H1 (cell line): ENCODE measurements around the gene GJC3. TPM values are rescaled to one million over a fixed set of nuclear protein-coding genes. Genes with fewer than 3 reads are reported as not detected.

ENCODE experiments used
- CTCF ChIA-PET: fragments of 300-600 bp; sonication (Branson Sonifier 250); formaldehyde crosslinking; loops from one replicate; lab custom pipeline; 2021; ENCODE audit not compliant: partially characterized antibody; lab: Charles Lee
- POLR2A ChIA-PET: fragments of 300-600 bp; sonication (Branson Sonifier 250); formaldehyde crosslinking; loops from one replicate; lab custom pipeline; 2021; ENCODE audit warnings: inconsistent platforms; ENCODE audit not compliant: partially characterized antibody; lab: Charles Lee
- DNase-seq, 2 experiments: peaks; one replicate each; pipeline versions ENCODE4 v3.0.0 to v3.0.0-alpha.2; 2010 to 2022; ENCODE audit warnings: low spot score in 2 of 2, low read depth in 1 of 2, mixed read lengths in 1 of 2
- FAIRE-seq: peaks from 2 replicates; lab custom pipeline; 2011; peaks lifted over from hg19 to GRCh38; lab: Jason Lieb, UNC
- H2AFZ ChIP-seq: 2 replicates; pipeline ENCODE4 v1.8.1; 2012; ENCODE audit warnings: low read length, inconsistent platforms
- H2AK5ac ChIP-seq: 2 replicates; pipeline ENCODE4 v1.6.1; 2013; ENCODE audit warnings: low read depth, low read length
- H2BK120ac ChIP-seq: replicated peaks from 2 replicates; pipeline ENCODE3; 2013; ENCODE audit warnings: low read depth, low read length, inconsistent platforms
- H2BK12ac ChIP-seq: 2 replicates; pipeline ENCODE4 v1.6.1; 2013; ENCODE audit warnings: low read depth, low read length
- H2BK15ac ChIP-seq: 2 replicates; pipeline ENCODE4 v1.6.1; 2013; ENCODE audit warnings: low read length
- H2BK20ac ChIP-seq: 2 replicates; pipeline ENCODE4 v1.6.1; 2013; ENCODE audit warnings: low read length
- H2BK5ac ChIP-seq: 2 replicates; pipeline ENCODE4 v1.6.1; 2013; ENCODE audit warnings: low read depth, low read length
- H3K14ac ChIP-seq: 2 replicates; pipeline ENCODE4 v1.6.1; 2013; ENCODE audit warnings: inconsistent platforms; ENCODE audit not compliant: insufficient read length
- H3K18ac ChIP-seq: 2 replicates; pipeline ENCODE4 v1.6.1; 2013; ENCODE audit warnings: low read length; ENCODE audit errors: extremely low read depth
- H3K23ac ChIP-seq: 2 replicates; pipeline ENCODE4 v1.6.1; 2013; ENCODE audit warnings: inconsistent platforms; ENCODE audit not compliant: insufficient read length
- H3K23me2 ChIP-seq: 2 replicates; pipeline ENCODE4 v1.6.1; 2013; ENCODE audit warnings: low read depth, low read length
- H3K27ac ChIP-seq: 2 replicates; pipeline ENCODE4 v1.6.1; 2011; ENCODE audit warnings: low read depth, low read length, inconsistent platforms
- H3K27me3 ChIP-seq, 4 experiments: replicated peaks in 1 of 4; 1 replicate in 1 of 4; 2 replicates in 3 of 4; pipeline versions ENCODE4 v1.6.1 to v1.8.1; 2011 to 2013; ENCODE audit warnings: low read length in 3 of 4, mild to moderate bottlenecking in 3 of 4, inconsistent platforms in 2 of 4, mixed read lengths in 2 of 4, moderate library complexity in 1 of 4; ENCODE audit not compliant: control insufficient read depth in 3 of 4, insufficient read depth in 3 of 4; ENCODE audit errors: extremely low read depth in 1 of 4
- H3K36me3 ChIP-seq, 4 experiments: 2 replicates each; pipeline versions ENCODE4 v1.6.1 to v1.8.1; 2011 to 2013; ENCODE audit warnings: mild to moderate bottlenecking in 4 of 4, low read length in 3 of 4, moderate library complexity in 2 of 4, control low read depth in 1 of 4, inconsistent platforms in 1 of 4; ENCODE audit not compliant: insufficient read depth in 4 of 4, control insufficient read depth in 2 of 4
- H3K4ac ChIP-seq: replicated peaks from 2 replicates; pipeline ENCODE3; 2013; ENCODE audit warnings: low read length, low read depth, mixed read lengths, inconsistent platforms; ENCODE audit not compliant: insufficient read length
- H3K4me1 ChIP-seq, 4 experiments: replicated peaks in 1 of 4; 1 replicate in 1 of 4; 2 replicates in 3 of 4; pipeline versions ENCODE4 v1.6.1 to v1.8.1; 2011 to 2013; ENCODE audit warnings: low read length in 3 of 4, inconsistent platforms in 2 of 4, mixed read lengths in 1 of 4; ENCODE audit not compliant: insufficient read depth in 4 of 4, control insufficient read depth in 3 of 4
- H3K4me2 ChIP-seq, 2 experiments: 2 replicates each; pipeline versions ENCODE4 v1.6.1 to v1.8.1; 2011 to 2013; ENCODE audit warnings: low read depth in 2 of 2, low read length in 2 of 2, control low read depth in 1 of 2, inconsistent platforms in 1 of 2, mild to moderate bottlenecking in 1 of 2; ENCODE audit not compliant: insufficient read depth in 1 of 2
- H3K4me3 ChIP-seq, 4 experiments: fragments of 200-600, 300-600 bp in 1 of 4; sonication (generic), shearing (Covaris generic), sonication (Bioruptor Twin) in 1 of 4; 2 replicates each; pipeline versions ENCODE4 v1.5.1 to v1.8.1; 2011 to 2016; ENCODE audit warnings: low read length in 4 of 4, low read depth in 3 of 4, control low read depth in 2 of 4, inconsistent platforms in 2 of 4, mild to moderate bottlenecking in 2 of 4, mixed read lengths in 1 of 4, moderate library complexity in 1 of 4; ENCODE audit not compliant: insufficient read depth in 2 of 4; ENCODE audit errors: extremely low read depth in 1 of 4
- H3K56ac ChIP-seq: replicated peaks from 2 replicates; pipeline ENCODE3; 2013; ENCODE audit warnings: low read depth, mild to moderate bottlenecking, mixed read lengths, low read length, inconsistent platforms; ENCODE audit not compliant: insufficient read length
- H3K79me1 ChIP-seq: 2 replicates; pipeline ENCODE4 v1.6.1; 2013; ENCODE audit warnings: low read depth, low read length, control low read depth
- H3K79me2 ChIP-seq, 2 experiments: 2 replicates each; pipeline versions ENCODE4 v1.6.1 to v1.8.1; 2012 to 2013; ENCODE audit warnings: low read length in 2 of 2, mild to moderate bottlenecking in 2 of 2, inconsistent platforms in 1 of 2; ENCODE audit not compliant: insufficient read depth in 2 of 2, control insufficient read depth in 1 of 2
- H3K9ac ChIP-seq, 4 experiments: replicated peaks in 1 of 4; 1 replicate in 1 of 4; 2 replicates in 3 of 4; pipeline versions ENCODE4 v1.6.1 to v1.8.1; 2011 to 2013; ENCODE audit warnings: low read depth in 3 of 4, low read length in 3 of 4, control low read depth in 2 of 4, mild to moderate bottlenecking in 2 of 4, moderate library complexity in 2 of 4, inconsistent platforms in 1 of 4; ENCODE audit errors: extremely low read depth in 1 of 4
- H3K9me3 ChIP-seq, 2 experiments: 2 replicates each; pipeline versions ENCODE4 v1.6.1 to v1.8.1; 2012 to 2013; ENCODE audit warnings: mild to moderate bottlenecking in 2 of 2, moderate library complexity in 2 of 2, control low read depth in 1 of 2, inconsistent platforms in 1 of 2, low read depth in 1 of 2, low read length in 1 of 2, mixed read lengths in 1 of 2; ENCODE audit not compliant: insufficient read depth in 2 of 2
- H4K20me1 ChIP-seq, 2 experiments: replicated peaks in 1 of 2; 2 replicates each; pipeline versions ENCODE3 to v1.8.1; 2011 to 2013; ENCODE audit warnings: inconsistent platforms in 2 of 2, low read length in 2 of 2, mild to moderate bottlenecking in 1 of 2; ENCODE audit not compliant: insufficient read depth in 2 of 2, control insufficient read depth in 1 of 2
- H4K5ac ChIP-seq: 2 replicates; pipeline ENCODE4 v1.6.1; 2013; ENCODE audit warnings: low read length, low read depth, mixed read lengths, inconsistent platforms; ENCODE audit not compliant: insufficient read length
- H4K8ac ChIP-seq: 2 replicates; pipeline ENCODE4 v1.8.0; 2013; ENCODE audit warnings: mild to moderate bottlenecking, moderate library complexity, low read length, inconsistent platforms; ENCODE audit not compliant: insufficient read depth; ENCODE audit errors: extremely low read depth
- H4K91ac ChIP-seq: replicated peaks from 2 replicates; pipeline ENCODE3; 2013; ENCODE audit warnings: low read length, mixed read lengths, inconsistent platforms; ENCODE audit not compliant: insufficient read length
- KDM1A ChIP-seq: fragments of 200-600, 300-600 bp; sonication (generic); IDR thresholded peaks from 2 replicates; pipeline ENCODE4 v1.7.1; 2016; ENCODE audit warnings: mild to moderate bottlenecking, low read length, borderline replicate concordance
- MAFK ChIP-seq: IDR thresholded peaks from 2 replicates; pipeline ENCODE4 v1.6.1; 2012; ENCODE audit warnings: low read depth, mild to moderate bottlenecking, improper control_type of control experiment, low read length
- POU5F1 ChIP-seq: IDR thresholded peaks from 2 replicates; pipeline ENCODE4 v1.6.1; 2011; ENCODE audit warnings: low read depth, mild to moderate bottlenecking, low read length, moderate library complexity
- RFX5 ChIP-seq: IDR thresholded peaks from 2 replicates; pipeline ENCODE4 v1.6.1; 2011; ENCODE audit warnings: low read depth, low read length, improper control_type of control experiment, borderline replicate concordance
- USF2 ChIP-seq: IDR thresholded peaks from 2 replicates; pipeline ENCODE4 v1.6.1; 2011; ENCODE audit warnings: low read length, improper control_type of control experiment
- WGBS, 2 experiments: shearing (Covaris generic) in 1 of 2; methylation state at CpG; one replicate each; pipeline versions ENCODE4 v1.1.6 to v1.1.7; 2013 to 2015; ENCODE audit warnings: low lambda C conversion rate in 2 of 2, mixed read lengths in 2 of 2, inconsistent platforms in 1 of 2, low coverage in 1 of 2, missing lambda C conversion rate in 1 of 2; ENCODE audit not compliant: insufficient replicate concordance in 2 of 2, insufficient coverage in 1 of 2, insufficient read length in 1 of 2; ENCODE audit errors: extremely low coverage in 1 of 2, missing lambda C conversion rate in 1 of 2; 5-methylcytosine and 5-hydroxymethylcytosine counted together
- long read RNA-seq, 2 experiments: library from RNA in 1 of 2; library from capped mRNA in 1 of 2; stranded (forward); transcript quantifications; one replicate each; pipeline ENCODE4 v2.0.0, GENCODE V29; 2021; ENCODE audit warnings: inconsistent platforms in 1 of 2
- polyA minus RNA-seq, 3 experiments: library from RNA; depleted of rRNA, polyadenylated mRNA; stranded (reverse); fragments of >200 nt; gene quantifications; 1 replicate in 2 of 3; 2 replicates in 1 of 3; pipeline ENCODE4 v1.2.3, GENCODE V29; 2011
- polyA plus RNA-seq, 7 experiments: library from polyadenylated mRNA; depleted of rRNA in 3 of 7; stranded (reverse) in 5 of 7; unstranded in 2 of 7; fragments of >200 nt in 5 of 7; fragments of 200-250 nt in 2 of 7; gene quantifications; 1 replicate in 5 of 7; 2 replicates in 1 of 7; 4 replicates in 1 of 7; pipeline versions ENCODE4 v1.2.1 to v1.2.3, GENCODE V29; 2011 to 2013; ENCODE audit warnings: missing spikeins in 2 of 7, mixed read lengths in 2 of 7
- total RNA-seq: library from RNA; stranded (reverse); fragmentation: NEBNext Ultra II Directional; extraction: Animal tissue kit (Norgen Biotek cat#: 25700); gene quantifications from 2 replicates; pipeline ENCODE4 v1.2.1, GENCODE V29; 2021

GJC3 gene
- total RNA-seq, result 2.5 and 3.0 TPM in 2 replicates
- polyA plus RNA-seq (2011; rRNA removed), result 1.7 and 2.7 TPM in 2 replicates
- polyA plus RNA-seq (2011; cell fraction: cytosol; rRNA removed), result 2.2 TPM
- polyA plus RNA-seq (2011; cell fraction: nucleus; rRNA removed), result 1.9 TPM
- 0.81 to 3.6 TPM (median 2.4 TPM) in 4 replicates for polyA plus RNA-seq (2012, experiment 1 of 2)
- polyA plus RNA-seq (2012, experiment 2 of 2), result 1.3 TPM
- 1.5 TPM for polyA plus RNA-seq (2013, experiment 1 of 2)
- polyA plus RNA-seq (2013, experiment 2 of 2), result 1.7 TPM
- 0.66 and 1.7 TPM in 2 replicates for polyA minus RNA-seq (2011; rRNA and poly(A)+ RNA removed)
- polyA minus RNA-seq (2011; cell fraction: cytosol; rRNA and poly(A)+ RNA removed), result not detected
- 2.4 TPM for polyA minus RNA-seq (2011; cell fraction: nucleus; rRNA and poly(A)+ RNA removed)
- long read RNA-seq, experiment 1, partial matches to known transcripts, result 0 of 2 reads
- long read RNA-seq, experiment 1, other reads (novel, unspliced or antisense), result 1 of 2 reads
- long read RNA-seq, experiment 2, partial matches to known transcripts, result 0 of 3 reads
- long read RNA-seq, experiment 2, other reads (novel, unspliced or antisense), result 1 of 3 reads

GRCh38 chr7:99928994-99929729 is at the start of gene GJC3:
TSS of gene GJC3 (minus strand) at chr7:99929620. CDS start at chr7:99929620, 0 bp downstream.
- no peaks in the 10 kb centered on the region for H4K20me1 ChIP-seq
- no peaks in the 10 kb centered on the region for H3K23me2 ChIP-seq
- no peaks in the 10 kb centered on the region for H3K27me3 ChIP-seq
- peak within 1 kb of the TSS; percentile 9 to 48 for H3K4me2 ChIP-seq
- ChIA-PET POLR2A (interaction anchor here (0.9 to 3.4 kb wide), 6 partner anchors 10 to 500 kb away, joined by 3 to 45 read pairs (median 6); partner anchors contain the start of genes AP4M1 and MCM7), CTCF (interaction anchor here (0.6 to 2.7 kb wide), 22 partner anchors 10 to 357 kb away, joined by 3 to 27 read pairs (median 5); partner anchors contain the start of gene ZSCAN21)
- H3K27ac ChIP-seq, result 0 out of 2 replicates have a peak within 1 kb of the TSS, but pooled peaks have one; percentile 16
- H4K5ac ChIP-seq, result peak within 1 kb of the TSS; percentile 28
- no peaks in the 10 kb centered on the region for H3K36me3 ChIP-seq
- peak within 1 kb of the TSS; percentile 42; the same call in 1 of the 2 replicates for H2BK12ac ChIP-seq
- peak within 1 kb of the TSS; percentile 96 for H3K4ac ChIP-seq
- H2BK120ac ChIP-seq, result no peak within 1 kb of the TSS
- no peak within 1 kb of the TSS for H3K18ac ChIP-seq
- DNase-seq, result peak in 1 of 2 experiments; percentile 82
- WGBS, 2 experiments, result 36% methylated on average over 22 of the region's 22 CpGs; no CpG with 5 or more reads in 1 of the 2 experiments
- H3K14ac ChIP-seq, result no peak within 1 kb of the TSS
- no peaks in the 10 kb centered on the region for H3K9me3 ChIP-seq
- peak within 1 kb of the TSS; percentile 22 to 49 (median 26); a peak in 7 of 8 replicates for H3K4me3 ChIP-seq
- H2BK5ac ChIP-seq, result peak within 1 kb of the TSS; percentile 9; the same call in 1 of the 2 replicates
- H2AFZ ChIP-seq, result peak within 1 kb of the TSS; percentile 77; the same call in 1 of the 2 replicates
- peak within 1 kb of the TSS; percentile 4; the same call in 1 of the 2 replicates for H2BK15ac ChIP-seq
- peak; percentile 39 for FAIRE-seq
- peak within 1 kb of the TSS; percentile 49; the same call in 1 of the 2 replicates for H2BK20ac ChIP-seq
- no peaks in the 10 kb centered on the region for H3K79me1 ChIP-seq
- H3K4me1 ChIP-seq, result peaks cover 2 to 7% (median 4%) of the 10 kb centered on the region in 4 experiments; a peak in 5 of 7 replicates
- H3K79me2 ChIP-seq, result no peaks in the 10 kb centered on the region
- H3K56ac ChIP-seq, result no peak within 1 kb of the TSS
- peak within 1 kb of the TSS; percentile 87; the same call in 1 of the 2 replicates for H4K8ac ChIP-seq
- H3K23ac ChIP-seq, result no peak within 1 kb of the TSS
- H2AK5ac ChIP-seq, result no peak within 1 kb of the TSS
- peak within 1 kb of the TSS; percentile 84 for H4K91ac ChIP-seq
- H3K9ac ChIP-seq, result no peak within 1 kb of the TSS
- TF ChIP-seq MAFK (no peak), POU5F1 (no peak), KDM1A (no peak), RFX5 (no peak), USF2 (peak; percentile 63; the same call in 1 of the 2 replicates)
